UCSD-AML1 (cell line): Measurements from ENCODE around the gene SARDH.

Experiments used
- DNase-seq: peaks from one replicate; lab custom pipeline; 2025; ENCODE audit not compliant: unreplicated experiment; lab: John Stamatoyannopoulos, UW

Gene SARDH

GRCh38 chr9:133715295-133715865 lies 22.8 kb downstream of the SARDH start:
- no peak for DNase-seq

- DNase-seq, result no peak
These were observed 23.4 kb downstream of the SARDH start for GRCh38 chr9:133714606-133715294.

DNA sequence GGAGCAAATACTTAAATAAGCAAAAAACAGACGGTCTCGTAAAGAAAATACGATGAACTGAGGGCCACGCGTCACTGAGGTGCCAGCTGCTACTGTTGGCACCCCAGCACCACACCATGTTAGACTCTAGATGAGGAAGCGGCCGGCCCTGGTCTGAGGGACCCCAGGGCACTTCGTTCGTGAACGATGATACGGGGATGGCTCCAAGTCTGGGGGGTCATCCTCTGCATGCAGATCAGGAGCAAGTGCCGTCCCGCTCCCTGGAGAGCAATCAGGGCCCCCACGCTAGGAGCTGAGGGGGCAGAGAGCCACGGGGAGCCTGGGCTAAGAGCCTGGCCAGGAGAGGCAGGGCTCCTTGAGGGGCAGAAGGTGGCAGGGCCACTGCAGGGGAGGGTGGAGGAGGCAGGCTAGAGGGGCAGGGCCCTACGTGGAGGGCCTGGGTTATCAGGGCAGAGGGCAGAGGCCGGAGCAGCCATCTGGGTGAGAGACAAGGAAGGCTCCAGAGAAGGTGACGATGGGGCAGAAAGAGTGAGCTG lies 24.1 kb downstream of the SARDH start:
- no peak for DNase-seq

DNA sequence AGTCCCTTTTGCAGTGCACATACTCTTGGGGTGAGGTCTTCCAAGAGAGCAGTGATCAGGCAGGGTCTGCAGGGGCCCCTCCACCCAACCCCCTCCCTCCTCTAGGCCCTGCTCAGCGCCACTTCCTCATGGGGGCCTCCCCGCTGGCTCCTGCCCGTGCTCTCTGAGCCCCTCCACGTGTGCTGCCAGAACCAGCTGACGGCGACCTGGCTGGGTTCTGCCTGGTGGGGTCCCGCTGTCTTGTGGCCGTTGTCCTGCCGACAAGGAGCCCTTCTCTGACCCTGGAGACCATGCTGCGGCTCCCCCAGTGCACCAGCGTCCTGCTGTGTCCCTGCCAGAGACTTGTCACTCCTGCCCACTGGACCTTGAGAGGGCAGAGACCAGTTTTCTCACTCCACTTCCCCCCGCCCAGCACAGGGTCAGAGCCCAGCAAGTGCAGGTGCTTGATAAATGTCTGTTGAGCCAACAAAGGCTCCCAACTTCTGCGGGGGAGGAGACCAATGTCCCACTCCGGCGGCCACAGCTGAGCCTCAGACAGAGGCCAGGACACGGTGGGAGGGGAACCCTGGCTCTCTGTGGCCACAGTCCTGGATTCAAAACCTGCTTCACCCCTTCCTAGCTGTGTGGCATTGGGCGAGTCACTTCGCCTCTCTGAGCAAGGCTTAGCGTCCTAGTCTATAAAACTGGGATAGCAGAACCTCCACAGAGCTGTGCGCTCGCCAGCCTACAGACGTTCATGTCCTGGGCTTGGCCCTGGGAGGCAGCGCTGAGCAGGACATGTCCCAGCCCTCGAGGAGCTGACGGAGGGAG lies 24.8 kb downstream of the SARDH start:
- DNase-seq, result no peak

GRCh38 chr9:133712221-133713100 lies 25.7 kb downstream of the SARDH start:
- no peak for DNase-seq

GRCh38 chr9:133711428-133712220 lies 26.5 kb downstream of the SARDH start:
- DNase-seq, result no peak

DNA sequence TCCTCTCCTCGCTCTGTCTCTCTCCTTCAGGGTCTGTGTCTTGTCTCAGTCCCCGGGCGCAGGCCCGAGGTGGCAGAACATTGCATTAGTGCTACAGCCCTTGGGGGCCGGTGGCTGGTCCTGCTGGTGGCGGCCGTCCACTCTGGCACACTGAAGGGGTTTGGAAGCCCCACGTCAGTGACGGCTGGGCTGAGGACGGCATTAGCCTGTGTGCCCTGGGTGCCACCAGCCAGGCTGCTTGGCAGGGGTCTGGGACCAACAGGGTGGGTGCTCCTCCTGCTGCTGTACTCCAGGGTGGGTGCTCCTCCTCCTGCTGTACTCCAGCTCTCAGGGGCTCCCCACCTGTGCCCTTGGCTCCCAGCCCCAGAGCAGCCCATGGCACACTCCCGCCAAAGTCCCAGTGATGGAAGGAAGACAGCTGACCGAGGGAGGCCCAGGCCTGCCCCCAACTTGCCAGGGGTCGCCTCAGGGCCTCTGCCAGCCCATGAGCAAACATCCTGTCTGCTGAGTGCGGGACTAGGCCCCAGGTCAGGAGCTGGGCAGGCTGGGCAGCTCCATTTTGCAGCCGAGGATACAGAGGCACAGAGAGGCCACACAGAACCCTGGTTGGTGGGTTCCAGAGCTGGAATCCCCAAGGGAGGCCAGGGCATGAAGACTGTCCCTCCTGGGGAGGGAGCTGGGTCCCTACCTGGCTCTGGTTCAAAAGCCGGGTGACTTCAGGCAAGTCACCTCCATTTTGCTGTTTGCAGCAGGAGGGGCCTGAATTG lies 27.3 kb downstream of the SARDH start:
- no peak for DNase-seq

DNA sequence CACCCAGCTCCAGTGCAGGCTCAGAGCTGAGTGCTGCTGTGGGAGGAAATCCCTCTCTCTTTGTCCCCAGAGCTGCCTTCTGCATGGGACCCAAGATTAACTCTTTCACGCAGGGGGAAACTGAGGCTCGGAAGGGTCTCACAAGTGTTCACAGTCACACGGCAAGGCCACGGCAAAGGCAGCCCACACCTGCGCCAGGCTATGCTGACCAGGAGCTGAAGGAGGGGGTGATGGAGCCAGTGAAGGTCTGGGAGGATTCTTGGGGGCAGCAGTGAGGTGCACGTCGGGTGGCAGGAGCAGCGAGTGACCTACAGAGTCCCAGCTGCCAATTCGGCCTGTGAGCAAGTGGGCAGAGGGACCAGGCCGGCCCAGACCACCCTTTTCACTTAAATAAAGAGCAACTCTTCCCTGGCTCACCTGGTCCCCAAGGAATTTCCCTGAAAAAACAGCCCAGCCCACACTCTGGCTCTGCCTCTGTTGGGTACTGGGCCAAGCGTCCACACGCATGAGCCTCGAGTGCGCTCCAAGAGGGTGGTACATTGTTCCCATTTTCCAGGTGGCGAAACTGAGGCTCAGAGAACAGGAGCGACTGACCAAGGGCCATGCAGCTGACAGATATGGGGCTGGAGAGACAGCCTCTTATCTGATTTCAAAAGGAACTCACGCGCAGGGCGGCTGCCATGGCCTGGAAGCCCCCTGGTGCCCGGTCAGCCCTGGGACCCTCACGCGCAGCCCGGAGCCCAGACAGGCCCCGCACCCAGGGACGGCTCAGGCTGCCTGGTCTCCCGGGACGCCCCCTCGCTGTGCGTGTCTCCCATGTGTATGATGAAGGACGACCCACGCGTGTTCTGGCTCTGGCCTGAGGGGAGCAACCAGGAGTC lies 28.2 kb downstream of the SARDH start:
- no peak for DNase-seq

GRCh38 chr9:133709015-133709611 lies 29.0 kb downstream of the SARDH start:
- DNase-seq, result no peak

DNA sequence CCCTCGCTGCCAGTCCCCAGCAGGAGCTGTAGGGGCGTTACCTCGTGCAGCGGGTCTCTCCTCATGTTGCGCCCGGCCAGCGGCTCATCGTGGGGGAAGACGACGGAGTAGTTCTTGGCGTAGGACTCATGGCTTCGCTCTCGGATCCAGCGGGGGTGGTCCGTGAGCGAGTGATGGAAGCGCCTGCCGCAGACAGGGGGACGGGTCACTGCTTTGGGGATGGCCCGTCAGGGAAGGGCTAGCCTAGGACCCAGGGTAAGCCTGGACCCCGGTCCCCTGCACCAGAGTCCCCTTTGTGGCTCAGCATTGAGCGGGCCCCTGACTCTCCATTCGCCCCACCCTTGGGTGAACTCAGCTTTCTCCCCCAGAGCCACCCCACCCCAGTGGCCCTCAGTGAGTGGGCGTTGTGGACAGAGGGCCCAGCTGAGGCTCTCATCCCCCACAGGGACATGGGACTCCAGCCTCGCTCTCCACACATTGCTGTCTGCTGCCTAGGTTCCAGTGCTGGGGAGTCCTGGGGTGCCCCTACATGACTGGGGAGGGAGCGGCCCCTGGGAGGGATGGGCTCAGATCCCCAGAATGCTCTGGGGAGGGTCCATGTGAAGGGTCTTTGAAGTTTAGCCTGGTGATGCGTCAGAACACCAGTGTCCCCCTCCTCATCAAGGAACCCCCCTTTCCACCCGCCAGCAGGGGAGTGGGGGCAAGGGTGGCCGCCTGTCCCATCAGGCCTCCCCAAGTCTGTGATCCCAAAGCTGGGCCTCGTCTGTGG lies 29.7 kb downstream of the SARDH start:
- DNase-seq, result no peak

- DNase-seq, result no peak
These were observed 30.3 kb downstream of the SARDH start for GRCh38 chr9:133707763-133708245.

- no peak for DNase-seq
These were observed 30.9 kb downstream of the SARDH start for GRCh38 chr9:133707065-133707762.

DNA sequence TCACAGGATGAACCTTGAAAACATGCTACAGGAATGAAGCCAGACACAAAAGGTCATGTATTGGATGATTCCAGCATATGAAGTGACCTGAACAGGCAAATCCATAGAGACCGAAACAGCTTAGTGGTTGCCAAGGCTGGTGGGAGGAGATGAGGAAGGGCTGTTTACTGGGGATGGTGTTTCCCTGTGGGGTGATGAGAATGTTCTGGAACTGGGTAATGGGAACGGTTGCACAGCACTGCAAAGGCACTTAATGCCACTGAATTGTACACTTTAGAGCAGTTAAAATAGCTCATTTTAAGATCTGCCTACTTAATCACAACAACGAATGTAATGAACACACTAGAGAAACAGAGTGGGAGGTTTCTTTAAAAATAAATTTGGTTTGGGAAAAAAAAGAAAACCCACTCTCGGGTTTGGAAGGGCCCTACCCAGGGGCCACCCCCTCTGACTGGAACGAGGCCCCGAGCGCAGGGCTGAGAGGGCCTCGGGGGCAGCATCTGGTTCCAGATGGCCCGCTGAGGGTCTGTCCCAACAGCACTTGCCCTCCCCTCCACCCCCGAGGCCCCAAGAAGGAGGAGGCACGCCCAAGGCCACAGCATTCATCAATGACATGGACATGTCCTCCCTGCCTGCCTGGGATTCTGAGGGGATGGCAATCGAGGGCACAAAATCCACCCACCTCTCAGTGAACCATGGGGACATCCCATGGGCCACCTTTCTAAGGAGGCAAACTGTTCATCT lies 31.7 kb downstream of the SARDH start:
- DNase-seq, result no peak

DNA sequence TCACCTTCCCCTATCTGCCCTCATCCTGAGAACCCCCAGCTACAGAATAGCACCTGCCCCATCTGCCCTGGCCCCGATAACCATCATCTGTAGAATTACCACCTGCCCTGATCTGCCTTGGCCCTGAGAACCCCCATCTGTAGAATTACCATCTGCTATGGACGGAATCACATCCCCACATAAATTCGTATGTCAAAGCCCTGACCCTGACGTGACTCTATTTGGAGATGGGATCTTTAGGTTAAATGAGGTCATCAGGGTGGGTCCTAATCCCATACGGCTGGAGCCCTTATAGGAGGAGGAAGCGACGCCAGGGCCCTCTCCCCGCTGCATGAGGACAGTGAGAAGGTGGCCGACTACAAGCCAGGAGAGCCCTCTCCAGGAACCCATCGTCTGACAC lies 32.6 kb downstream of the SARDH start:
- no peak for DNase-seq

DNA sequence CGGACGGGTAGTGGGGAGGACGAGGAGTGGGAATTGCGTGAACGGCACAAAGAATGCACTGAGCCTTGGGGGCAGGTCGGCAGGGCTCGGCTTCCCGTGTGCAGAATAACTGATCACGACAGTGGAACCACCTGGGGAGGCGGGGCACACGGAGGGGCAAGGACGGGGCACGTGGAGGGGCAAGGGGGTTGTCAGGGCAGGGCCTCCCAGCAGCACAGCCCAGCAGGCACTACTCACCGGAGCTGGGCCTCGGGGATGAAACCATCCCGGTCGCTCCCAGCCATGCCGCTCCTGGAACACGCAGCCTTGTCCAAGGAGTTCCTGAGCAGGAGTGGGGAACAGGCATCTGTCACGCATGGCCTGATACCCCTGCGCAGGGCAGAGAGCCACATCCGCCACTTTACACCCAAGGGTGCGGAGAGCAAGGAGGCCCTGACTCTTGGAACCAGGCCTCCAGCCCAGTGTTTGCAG lies 33.4 kb downstream of the SARDH start:
- DNase-seq, result no peak
